Muscle layer of colon (tissue), 2 donors: Measurements from ENCODE around the gene SEPTIN2.
A peak's percentile ranks its signal among the peaks of the same experiment; 100 is the strongest.

Experiments
- H3K27ac ChIP-seq: one replicate; pipeline ENCODE4 v1.7.0; 2013; ENCODE audit warnings: low read depth, mild to moderate bottlenecking, low read length, moderate library complexity
- H3K27me3 ChIP-seq, 2 donors: one replicate each; pipeline ENCODE4 v1.7.0; 2013; ENCODE audit warnings: low read length in 2 of 2, mild to moderate bottlenecking in 2 of 2; ENCODE audit not compliant: insufficient read depth in 2 of 2, control insufficient read depth in 1 of 2
- H3K36me3 ChIP-seq: one replicate; pipeline ENCODE4 v1.7.0; 2013; ENCODE audit warnings: mild to moderate bottlenecking, low read length; ENCODE audit not compliant: insufficient read depth
- H3K4me1 ChIP-seq: one replicate; pipeline ENCODE4 v1.7.0; 2013; ENCODE audit warnings: mild to moderate bottlenecking, low read length; ENCODE audit not compliant: insufficient read depth
- H3K4me3 ChIP-seq, 2 donors: one replicate each; pipeline ENCODE4 v1.7.0; 2013; ENCODE audit warnings: low read length in 2 of 2, low read depth in 1 of 2, mild to moderate bottlenecking in 1 of 2, moderate library complexity in 1 of 2
- H3K9ac ChIP-seq: one replicate; pipeline ENCODE4 v1.7.0; 2013; ENCODE audit warnings: low read length
- H3K9me3 ChIP-seq: one replicate; pipeline ENCODE4 v1.7.0; 2013; ENCODE audit warnings: mild to moderate bottlenecking, low read length
- donor health status: abdominal sarcoma.
- donor health status: Adenocarcinoma of cecum.

SEPTIN2 gene

GRCh38 chr2:241307055-241307454 is 8.7 kb upstream of the SEPTIN2 start:
- Histone ChIP-seq H3K36me3 (no peaks in the 10 kb centered on the region), H3K9me3 (no peaks in the 10 kb centered on the region), H3K4me3 (no peak overlapping the region), H3K27ac (no peak overlapping the region), H3K9ac (no peak overlapping the region), H3K4me1 (peaks cover 4% of the 10 kb centered on the region), H3K27me3 (no peaks in the 10 kb centered on the region)

GRCh38 chr2:241308267-241308666 is 7.5 kb upstream of the SEPTIN2 start:
- H3K4me1 ChIP-seq, result peaks cover 4% of the 10 kb centered on the region

GRCh38 chr2:241308832-241309500 is 6.8 kb upstream of the SEPTIN2 start:
- no peak overlapping the region for H3K4me3 ChIP-seq
- no peaks in the 10 kb centered on the region for H3K9me3 ChIP-seq
- no peaks in the 10 kb centered on the region for H3K27me3 ChIP-seq
- H3K9ac ChIP-seq, result no peak overlapping the region
- no peak overlapping the region for H3K27ac ChIP-seq
- peaks cover 9% of the 10 kb centered on the region for H3K4me1 ChIP-seq
- no peaks in the 10 kb centered on the region for H3K36me3 ChIP-seq

More at GRCh38 chr2:241308267-241308666, 7.5 kb upstream of the SEPTIN2 start:
- Histone ChIP-seq H3K36me3 (no peaks in the 10 kb centered on the region), H3K9ac (no peak overlapping the region), H3K27ac (no peak overlapping the region), H3K27me3 (no peaks in the 10 kb centered on the region), H3K9me3 (no peaks in the 10 kb centered on the region), H3K4me3 (no peak overlapping the region)

GRCh38 chr2:241309684-241310117 is 6.0 kb upstream of the SEPTIN2 start:
- H3K27me3 ChIP-seq, result no peaks in the 10 kb centered on the region
- no peak overlapping the region for H3K9ac ChIP-seq
- no peak overlapping the region for H3K27ac ChIP-seq
- peaks cover 13% of the 10 kb centered on the region for H3K4me1 ChIP-seq
- no peaks in the 10 kb centered on the region for H3K9me3 ChIP-seq
- no peak overlapping the region for H3K4me3 ChIP-seq
- no peaks in the 10 kb centered on the region for H3K36me3 ChIP-seq

- peaks cover 13% of the 10 kb centered on the region for H3K4me1 ChIP-seq
- H3K9ac ChIP-seq, result no peak overlapping the region
- H3K4me3 ChIP-seq, result no peak overlapping the region
- no peaks in the 10 kb centered on the region for H3K9me3 ChIP-seq
- no peaks in the 10 kb centered on the region for H3K36me3 ChIP-seq
- H3K27ac ChIP-seq, result no peak overlapping the region
- H3K27me3 ChIP-seq, result no peaks in the 10 kb centered on the region
Measured at GRCh38 chr2:241310917-241311566, 4.7 kb upstream of the SEPTIN2 start.

GRCh38 chr2:241312082-241312481 is 3.6 kb upstream of the SEPTIN2 start:
- H3K27me3 ChIP-seq, result no peaks in the 10 kb centered on the region
- H3K9me3 ChIP-seq, result no peaks in the 10 kb centered on the region
- no peaks in the 10 kb centered on the region for H3K36me3 ChIP-seq
- H3K4me3 ChIP-seq, result no peak overlapping the region
- H3K9ac ChIP-seq, result no peak overlapping the region
- H3K4me1 ChIP-seq, result peaks cover 14% of the 10 kb centered on the region
- H3K27ac ChIP-seq, result no peak overlapping the region

- Histone ChIP-seq H3K4me3 (peak overlapping the region in 1 of 2 donors; percentile 94), H3K27me3 (no peaks in the 10 kb centered on the region), H3K4me1 (peaks cover 30% of the 10 kb centered on the region), H3K36me3 (no peaks in the 10 kb centered on the region), H3K9me3 (no peaks in the 10 kb centered on the region), H3K27ac (no peak overlapping the region), H3K9ac (no peak overlapping the region)
Measured at GRCh38 chr2:241313543-241314095, 2.1 kb upstream of the SEPTIN2 start.

GRCh38 chr2:241314226-241315092 is 1.3 kb upstream of the SEPTIN2 start:
- H3K27me3 ChIP-seq, result no peaks in the 10 kb centered on the region
- H3K27ac ChIP-seq, result peak overlapping the region; percentile 100
- peaks cover 27% of the 10 kb centered on the region for H3K4me1 ChIP-seq
- H3K9me3 ChIP-seq, result no peaks in the 10 kb centered on the region
- peak overlapping the region; percentile 78 for H3K9ac ChIP-seq
- H3K36me3 ChIP-seq, result no peaks in the 10 kb centered on the region
- peak overlapping the region; percentile 94 to 99 for H3K4me3 ChIP-seq

- H3K27ac ChIP-seq, result peak within 1 kb of the TSS; percentile 100
- no peaks in the 10 kb centered on the region for H3K27me3 ChIP-seq
- peaks cover 33% of the 10 kb centered on the region for H3K4me1 ChIP-seq
- peak within 1 kb of the TSS; percentile 95 for H3K9ac ChIP-seq
- no peaks in the 10 kb centered on the region for H3K9me3 ChIP-seq
- peak within 1 kb of the TSS; percentile 94 to 99 for H3K4me3 ChIP-seq
- H3K36me3 ChIP-seq, result no peaks in the 10 kb centered on the region
Measured at GRCh38 chr2:241315093-241315878, 439 bp upstream of the SEPTIN2 start, which contains the start of gene HDLBP. HDLBP (minus strand) TSS chr2:241315672; CDS start chr2:241266869, 48,803 bp downstream.

- Histone ChIP-seq H3K4me1 (peaks cover 48% of the 10 kb centered on the region), H3K36me3 (no peaks in the 10 kb centered on the region), H3K9me3 (no peaks in the 10 kb centered on the region), H3K27ac (peak overlapping the region; percentile 98), H3K9ac (peak overlapping the region; percentile 95), H3K27me3 (no peaks in the 10 kb centered on the region), H3K4me3 (peak overlapping the region; percentile 91)
Measured at GRCh38 chr2:241316825-241317224, 1.1 kb downstream of the SEPTIN2 start.
